ENCODE measurements around the gene PKN2.

Gene PKN2

DNA sequence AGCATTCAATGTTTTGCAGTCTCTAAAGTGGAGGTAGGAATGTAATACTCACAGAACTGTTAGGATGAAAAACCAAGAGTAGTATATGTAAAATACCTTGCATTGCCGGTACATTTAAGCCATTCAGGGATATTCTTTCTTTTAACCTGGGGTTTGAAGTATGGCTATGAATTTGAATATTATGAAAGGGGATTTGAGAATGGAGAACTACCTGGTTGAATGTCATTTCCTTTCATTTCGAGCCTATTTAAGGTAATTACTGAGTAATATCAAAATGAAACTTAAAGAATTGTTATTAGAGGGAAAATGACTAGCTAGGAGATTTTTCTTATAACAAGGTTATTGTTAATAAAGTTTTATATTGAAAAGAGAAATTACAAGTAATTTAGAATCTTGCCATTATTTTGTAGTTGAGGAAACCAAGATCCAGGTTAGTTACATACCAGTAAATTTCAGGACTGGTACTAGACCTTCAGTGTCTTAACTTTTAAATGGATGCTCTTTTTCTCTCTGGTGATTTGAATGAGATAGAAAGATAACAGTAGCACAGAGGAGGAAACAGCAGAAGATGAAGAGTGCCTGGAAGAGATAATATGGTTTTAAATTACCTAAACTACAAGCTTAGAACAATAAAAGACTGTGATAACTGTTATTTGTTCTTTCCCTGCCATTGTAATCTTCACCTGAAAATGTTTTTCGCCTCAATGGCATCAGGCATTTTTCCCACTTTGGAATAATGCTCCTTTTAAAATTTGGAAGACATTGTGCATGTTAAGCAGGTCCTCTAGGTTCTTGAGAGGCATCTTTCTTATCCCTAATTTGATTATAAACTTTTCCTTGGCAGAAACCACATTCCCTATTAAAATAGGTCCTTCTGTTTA, 103.2 kb downstream of the PKN2 start:
- Histone ChIP-seq H3K27me3 (ENCODE audit: insufficient read depth, poor library complexity, severe bottlenecking) (no peaks in the 10 kb centered on the region), H3K27ac (ENCODE audit: poor library complexity, severe bottlenecking) (no peak overlapping the region), H3K9me3 (ENCODE audit: severe bottlenecking) (no peaks in the 10 kb centered on the region), H3K4me1 (ENCODE audit: insufficient read depth, poor library complexity, severe bottlenecking) (no peaks in the 10 kb centered on the region), H3K36me3 (ENCODE audit: low read depth) (peaks cover 40% of the 10 kb centered on the region), H3K4me3 (ENCODE audit: severe bottlenecking) (no peak overlapping the region)
- ATAC-seq (ENCODE audit: low read depth) = no peak
- TF ChIP-seq, protein P1, sequence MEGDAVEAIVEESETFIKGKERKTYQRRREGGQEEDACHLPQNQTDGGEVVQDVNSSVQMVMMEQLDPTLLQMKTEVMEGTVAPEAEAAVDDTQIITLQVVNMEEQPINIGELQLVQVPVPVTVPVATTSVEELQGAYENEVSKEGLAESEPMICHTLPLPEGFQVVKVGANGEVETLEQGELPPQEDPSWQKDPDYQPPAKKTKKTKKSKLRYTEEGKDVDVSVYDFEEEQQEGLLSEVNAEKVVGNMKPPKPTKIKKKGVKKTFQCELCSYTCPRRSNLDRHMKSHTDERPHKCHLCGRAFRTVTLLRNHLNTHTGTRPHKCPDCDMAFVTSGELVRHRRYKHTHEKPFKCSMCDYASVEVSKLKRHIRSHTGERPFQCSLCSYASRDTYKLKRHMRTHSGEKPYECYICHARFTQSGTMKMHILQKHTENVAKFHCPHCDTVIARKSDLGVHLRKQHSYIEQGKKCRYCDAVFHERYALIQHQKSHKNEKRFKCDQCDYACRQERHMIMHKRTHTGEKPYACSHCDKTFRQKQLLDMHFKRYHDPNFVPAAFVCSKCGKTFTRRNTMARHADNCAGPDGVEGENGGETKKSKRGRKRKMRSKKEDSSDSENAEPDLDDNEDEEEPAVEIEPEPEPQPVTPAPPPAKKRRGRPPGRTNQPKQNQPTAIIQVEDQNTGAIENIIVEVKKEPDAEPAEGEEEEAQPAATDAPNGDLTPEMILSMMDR (IDR thresholded peaks at IDR 0.05; ENCODE audit: poor library complexity, severe bottlenecking) = no peak
- DNase-seq (ENCODE audit: low spot score) = no peak

DNA sequence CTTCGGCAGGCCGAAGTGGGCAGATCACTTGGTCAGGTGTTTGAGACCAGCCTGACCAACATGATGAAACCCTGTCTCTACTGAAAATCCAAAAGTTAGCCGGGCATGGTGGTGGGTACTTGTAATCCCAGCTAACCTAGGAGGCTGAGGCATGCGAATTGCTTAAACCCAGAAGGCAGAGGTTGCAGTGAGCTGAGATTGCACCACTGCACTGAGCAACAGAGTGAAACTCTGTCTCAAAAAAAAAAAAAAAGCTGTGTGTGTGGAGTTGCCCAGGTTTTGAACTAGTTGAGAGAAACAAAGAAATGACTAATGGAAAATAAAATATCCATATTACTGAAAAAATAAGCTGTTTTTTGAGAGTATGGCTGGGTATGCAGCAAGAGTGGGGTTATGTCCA, 107.1 kb downstream of the PKN2 start:
- TF ChIP-seq, protein P1 (IDR thresholded peaks at IDR 0.05; ENCODE audit: poor library complexity, severe bottlenecking) = no peak
- peaks cover 41% of the 10 kb centered on the region for H3K36me3 ChIP-seq (ENCODE audit: low read depth)

DNA sequence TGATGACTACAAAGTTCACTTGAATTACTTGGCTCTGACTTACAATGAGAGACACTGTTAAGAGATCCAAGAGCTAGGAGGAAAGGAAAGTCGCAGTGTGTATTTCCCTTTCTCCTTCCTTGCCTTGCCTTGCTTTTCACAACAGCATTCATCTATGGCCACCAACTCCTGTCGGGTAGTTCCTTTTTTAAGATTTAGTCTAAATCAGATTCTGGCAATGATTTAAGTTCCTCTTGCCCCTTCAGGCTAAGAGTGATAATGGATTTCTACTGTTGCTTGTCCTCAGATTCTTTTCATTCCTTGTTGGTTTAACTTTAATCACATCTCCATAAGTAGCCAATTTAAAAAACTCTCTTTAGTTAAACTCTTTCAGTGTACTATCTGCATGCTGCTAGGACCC, 115.4 kb downstream of the PKN2 start:
- peaks cover 15% of the 10 kb centered on the region for H3K4me1 ChIP-seq (ENCODE audit: insufficient read depth, poor library complexity, severe bottlenecking)
- H3K4me3 ChIP-seq (ENCODE audit: severe bottlenecking) = no peak overlapping the region
- no peak for DNase-seq (ENCODE audit: low spot score)
- H3K9me3 ChIP-seq (ENCODE audit: severe bottlenecking) = peaks cover 4% of the 10 kb centered on the region
- H3K27me3 ChIP-seq (ENCODE audit: insufficient read depth, poor library complexity, severe bottlenecking) = no peaks in the 10 kb centered on the region
- H3K36me3 ChIP-seq (ENCODE audit: low read depth) = peaks cover 54% of the 10 kb centered on the region
- H3K27ac ChIP-seq (ENCODE audit: poor library complexity, severe bottlenecking) = no peak overlapping the region
- TF ChIP-seq, protein P1 (IDR thresholded peaks at IDR 0.05; ENCODE audit: poor library complexity, severe bottlenecking) = no peak
- ATAC-seq (ENCODE audit: low read depth) = no peak

More for the DNA sequence above, 107.1 kb downstream of the PKN2 start:
- DNase-seq (ENCODE audit: low spot score) = no peak
- Histone ChIP-seq H3K27ac (ENCODE audit: poor library complexity, severe bottlenecking) (no peak overlapping the region), H3K4me1 (ENCODE audit: insufficient read depth, poor library complexity, severe bottlenecking) (no peaks in the 10 kb centered on the region), H3K27me3 (ENCODE audit: insufficient read depth, poor library complexity, severe bottlenecking) (no peaks in the 10 kb centered on the region), H3K4me3 (ENCODE audit: severe bottlenecking) (no peak overlapping the region), H3K9me3 (ENCODE audit: severe bottlenecking) (no peaks in the 10 kb centered on the region)
- no peak for ATAC-seq (ENCODE audit: low read depth)

GRCh38 chr1:88800382-88801051, 116.4 kb downstream of the PKN2 start:
- H3K36me3 ChIP-seq (ENCODE audit: low read depth) = peaks cover 58% of the 10 kb centered on the region

More at GRCh38 chr1:88800382-88801051, 116.4 kb downstream of the PKN2 start:
- no peak for ATAC-seq (ENCODE audit: low read depth)
- Histone ChIP-seq H3K9me3 (ENCODE audit: severe bottlenecking) (peaks cover 4% of the 10 kb centered on the region), H3K4me3 (ENCODE audit: severe bottlenecking) (no peak overlapping the region), H3K27me3 (ENCODE audit: insufficient read depth, poor library complexity, severe bottlenecking) (no peaks in the 10 kb centered on the region), H3K4me1 (ENCODE audit: insufficient read depth, poor library complexity, severe bottlenecking) (peaks cover 15% of the 10 kb centered on the region), H3K27ac (ENCODE audit: poor library complexity, severe bottlenecking) (no peak overlapping the region)
- TF ChIP-seq, protein P1 (IDR thresholded peaks at IDR 0.05; ENCODE audit: poor library complexity, severe bottlenecking) = no peak
- DNase-seq (ENCODE audit: low spot score) = no peak
